ENCODE measurements around the gene AMN1.

GRCh38 chr12:31752450-31752849, 23.6 kb upstream of the AMN1 start:
- TF ChIP-seq EZH2 (IDR thresholded peaks at IDR 0.05; ENCODE audit: low read length, unreplicated experiment) = no peak
- TF ChIP-seq, protein P1, sequence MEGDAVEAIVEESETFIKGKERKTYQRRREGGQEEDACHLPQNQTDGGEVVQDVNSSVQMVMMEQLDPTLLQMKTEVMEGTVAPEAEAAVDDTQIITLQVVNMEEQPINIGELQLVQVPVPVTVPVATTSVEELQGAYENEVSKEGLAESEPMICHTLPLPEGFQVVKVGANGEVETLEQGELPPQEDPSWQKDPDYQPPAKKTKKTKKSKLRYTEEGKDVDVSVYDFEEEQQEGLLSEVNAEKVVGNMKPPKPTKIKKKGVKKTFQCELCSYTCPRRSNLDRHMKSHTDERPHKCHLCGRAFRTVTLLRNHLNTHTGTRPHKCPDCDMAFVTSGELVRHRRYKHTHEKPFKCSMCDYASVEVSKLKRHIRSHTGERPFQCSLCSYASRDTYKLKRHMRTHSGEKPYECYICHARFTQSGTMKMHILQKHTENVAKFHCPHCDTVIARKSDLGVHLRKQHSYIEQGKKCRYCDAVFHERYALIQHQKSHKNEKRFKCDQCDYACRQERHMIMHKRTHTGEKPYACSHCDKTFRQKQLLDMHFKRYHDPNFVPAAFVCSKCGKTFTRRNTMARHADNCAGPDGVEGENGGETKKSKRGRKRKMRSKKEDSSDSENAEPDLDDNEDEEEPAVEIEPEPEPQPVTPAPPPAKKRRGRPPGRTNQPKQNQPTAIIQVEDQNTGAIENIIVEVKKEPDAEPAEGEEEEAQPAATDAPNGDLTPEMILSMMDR (conservative IDR thresholded peaks at IDR 0.05; ENCODE audit: low read depth, low read length) = no peak

Data from PC-3 (cell line).